Stomach (tissue), 9 donors: ENCODE measurements around the gene ANKRD34A. TPM values are rescaled to one million over a fixed set of nuclear protein-coding genes. Genes with fewer than 3 reads are reported as not detected.

ENCODE experiments used
- DNase-seq, 2 donors: peaks; one replicate each; pipeline versions ENCODE4 v3.0.0 to v3.0.0-alpha.2; 2013 to 2019
- H3K27ac ChIP-seq, 5 donors: fragments of 200-600 bp in 4 of 5; sonication (generic) in 4 of 5; one replicate each; pipeline ENCODE4 v1.5.1; 2013 to 2019; ENCODE audit warnings: mild to moderate bottlenecking in 1 of 5, moderate library complexity in 1 of 5
- H3K27me3 ChIP-seq, 3 donors: fragments of 200-600 bp; sonication (generic); one replicate each; pipeline ENCODE4 v1.5.1; 2017 to 2019; ENCODE audit warnings: mixed run types in 1 of 3
- H3K36me3 ChIP-seq, 4 donors: fragments of 200-600 bp; sonication (generic); 1 replicate in 3 of 4; 2 replicates in 1 of 4; pipeline ENCODE4 v1.5.1; 2016 to 2019
- H3K4me1 ChIP-seq, 4 donors: fragments of 200-600 bp; sonication (generic); one replicate each; pipeline ENCODE4 v1.5.1; 2016 to 2019
- H3K4me3 ChIP-seq, 4 donors: fragments of 200-600 bp; sonication (generic) in 3 of 4; one replicate each; pipeline ENCODE4 v1.5.1; 2016 to 2019; ENCODE audit warnings: mild to moderate bottlenecking in 1 of 4
- H3K9me3 ChIP-seq, 4 donors: fragments of 200-600 bp; sonication (generic); one replicate each; pipeline ENCODE4 v1.5.1; 2016 to 2019
- EP300 ChIP-seq: sonication (generic); formaldehyde crosslinking; IDR thresholded peaks from one replicate; pipeline ENCODE4 v1.6.1; 2017; ENCODE audit warnings: antibody characterized with exemption
- POLR2A ChIP-seq, 4 donors: fragments of 450-650 bp; IDR thresholded peaks; one replicate each; pipeline ENCODE4 v1.6.1; 2016; ENCODE audit warnings: antibody characterized with exemption in 4 of 4, control low read depth in 2 of 4, mild to moderate bottlenecking in 1 of 4, moderate library complexity in 1 of 4
- POLR2AphosphoS5 ChIP-seq, 3 donors: sonication (generic); formaldehyde crosslinking; IDR thresholded peaks; one replicate each; pipeline ENCODE4 v1.6.1; 2016; ENCODE audit warnings: antibody characterized with exemption in 3 of 3
- WGBS, 5 donors: extraction: QIAGEN DNeasy Blood & Tissue Kit in 3 of 5; methylation state at CpG; one replicate each; pipeline versions ENCODE4 v1.1.5 to v1.1.7; 2013 to 2018; 5-methylcytosine and 5-hydroxymethylcytosine counted together
- intact Hi-C: fragments of 100-400 bp; cut with DNase I; formaldehyde crosslinking; loops from one replicate; pipeline ENCODE4 v1.15.1; 2023; ENCODE audit warnings: low total_unique reads
- polyA plus RNA-seq, 3 donors: library from polyadenylated mRNA; stranded (reverse); fragments of 200-250 nt; gene quantifications; one replicate each; pipeline ENCODE4 v1.2.3, GENCODE V29; 2013
- total RNA-seq, 5 donors: library from RNA; depleted of rRNA; stranded (reverse); fragments of >200 nt; gene quantifications; one replicate each; pipeline versions ENCODE4 v1.1.0 to v1.2.3, GENCODE V29; 2014 to 2016
- TF ChIP-seq, protein P1 (sequence below), 7 experiments: fragments of 450-650 bp in 4 of 7; fragments of 200-600 bp in 3 of 7; sonication (generic) in 3 of 7; IDR thresholded peaks; one replicate each; pipeline ENCODE4 v1.5.1; 2016 to 2019; ENCODE audit warnings: antibody characterized with exemption in 7 of 7, control low read depth in 2 of 7, mild to moderate bottlenecking in 1 of 7
- donor health status: healthy with polysubstance abuse.
- donor health status: Bipolar disorder and iron deficiency.
- donor health status: healthy.

Gene ANKRD34A
- total and polyA plus RNA-seq, 8 donors = 0.19 to 2.6 (median 0.73) TPM; not detected in 3

DNA sequence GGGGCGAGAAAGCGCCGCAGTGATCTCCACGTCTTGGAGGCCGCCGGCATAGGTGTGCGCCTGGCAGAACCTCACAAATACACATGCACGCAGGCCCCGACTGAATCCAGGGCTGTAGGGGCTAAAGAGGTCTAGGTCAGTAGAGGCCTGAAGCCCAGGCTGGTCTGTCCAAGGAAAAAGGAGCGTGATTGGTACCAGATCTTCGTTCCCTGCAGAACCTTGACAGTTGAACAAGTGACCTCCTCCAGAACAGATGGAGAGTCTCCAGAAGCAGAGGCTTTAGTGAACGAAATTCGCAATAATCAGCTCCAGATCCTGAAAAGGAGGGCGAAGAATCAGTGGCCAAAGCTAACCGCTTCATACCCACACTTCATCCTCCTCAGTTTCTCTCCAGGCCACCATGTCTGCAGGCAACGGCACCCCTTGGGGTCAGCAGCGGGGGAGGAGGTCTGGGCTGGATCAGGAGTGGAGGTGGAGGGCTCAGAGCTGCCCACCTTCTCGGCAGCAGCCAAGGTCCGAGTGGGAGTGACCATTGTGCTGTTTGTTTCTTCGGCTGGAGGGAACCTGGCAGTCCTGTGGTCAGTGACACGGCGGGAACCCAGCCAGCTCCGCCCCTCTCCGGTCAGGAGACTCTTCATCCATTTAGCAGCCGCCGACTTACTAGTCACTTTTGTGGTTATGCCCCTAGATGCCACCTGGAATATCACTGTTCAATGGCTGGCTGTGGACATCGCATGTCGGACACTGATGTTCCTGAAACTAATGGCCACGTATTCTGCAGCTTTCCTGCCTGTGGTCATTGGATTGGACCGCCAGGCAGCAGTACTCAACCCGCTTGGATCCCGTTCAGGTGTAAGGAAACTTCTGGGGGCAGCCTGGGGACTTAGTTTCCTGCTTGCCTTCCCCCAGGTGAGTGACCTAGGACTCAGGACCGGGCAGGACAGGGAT, 45.1 kb downstream of the ANKRD34A start:
- Histone ChIP-seq H3K27me3 (no peaks in the 10 kb centered on the region), H3K27ac (peak overlapping the region; percentile 87 to 95 (median 90)), H3K4me1 (peaks cover 18 to 57% (median 32%) of the 10 kb centered on the region in 4 donors), H3K4me3 (peak overlapping the region; percentile 92 to 100 (median 97)), H3K9me3 (no peaks in the 10 kb centered on the region), H3K36me3 (peaks cover 0 to 45% (median 44%) of the 10 kb centered on the region in 4 donors)
- 1 to 7% (median 4%) methylated on average over 32 to 33 of the region's 33 CpGs for WGBS, 5 donors
- intact Hi-C loops = no loop called here
- peak; percentile 73 to 78 for DNase-seq
- TF ChIP-seq EP300 = no peak
- no peak for TF ChIP-seq POLR2AphosphoS5 (IDR thresholded peaks at IDR 0.05)
- no peak for TF ChIP-seq POLR2A (IDR thresholded peaks at IDR 0.05)
- TF ChIP-seq, protein P1, sequence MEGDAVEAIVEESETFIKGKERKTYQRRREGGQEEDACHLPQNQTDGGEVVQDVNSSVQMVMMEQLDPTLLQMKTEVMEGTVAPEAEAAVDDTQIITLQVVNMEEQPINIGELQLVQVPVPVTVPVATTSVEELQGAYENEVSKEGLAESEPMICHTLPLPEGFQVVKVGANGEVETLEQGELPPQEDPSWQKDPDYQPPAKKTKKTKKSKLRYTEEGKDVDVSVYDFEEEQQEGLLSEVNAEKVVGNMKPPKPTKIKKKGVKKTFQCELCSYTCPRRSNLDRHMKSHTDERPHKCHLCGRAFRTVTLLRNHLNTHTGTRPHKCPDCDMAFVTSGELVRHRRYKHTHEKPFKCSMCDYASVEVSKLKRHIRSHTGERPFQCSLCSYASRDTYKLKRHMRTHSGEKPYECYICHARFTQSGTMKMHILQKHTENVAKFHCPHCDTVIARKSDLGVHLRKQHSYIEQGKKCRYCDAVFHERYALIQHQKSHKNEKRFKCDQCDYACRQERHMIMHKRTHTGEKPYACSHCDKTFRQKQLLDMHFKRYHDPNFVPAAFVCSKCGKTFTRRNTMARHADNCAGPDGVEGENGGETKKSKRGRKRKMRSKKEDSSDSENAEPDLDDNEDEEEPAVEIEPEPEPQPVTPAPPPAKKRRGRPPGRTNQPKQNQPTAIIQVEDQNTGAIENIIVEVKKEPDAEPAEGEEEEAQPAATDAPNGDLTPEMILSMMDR (IDR thresholded peaks at IDR 0.05) = no peak

DNA sequence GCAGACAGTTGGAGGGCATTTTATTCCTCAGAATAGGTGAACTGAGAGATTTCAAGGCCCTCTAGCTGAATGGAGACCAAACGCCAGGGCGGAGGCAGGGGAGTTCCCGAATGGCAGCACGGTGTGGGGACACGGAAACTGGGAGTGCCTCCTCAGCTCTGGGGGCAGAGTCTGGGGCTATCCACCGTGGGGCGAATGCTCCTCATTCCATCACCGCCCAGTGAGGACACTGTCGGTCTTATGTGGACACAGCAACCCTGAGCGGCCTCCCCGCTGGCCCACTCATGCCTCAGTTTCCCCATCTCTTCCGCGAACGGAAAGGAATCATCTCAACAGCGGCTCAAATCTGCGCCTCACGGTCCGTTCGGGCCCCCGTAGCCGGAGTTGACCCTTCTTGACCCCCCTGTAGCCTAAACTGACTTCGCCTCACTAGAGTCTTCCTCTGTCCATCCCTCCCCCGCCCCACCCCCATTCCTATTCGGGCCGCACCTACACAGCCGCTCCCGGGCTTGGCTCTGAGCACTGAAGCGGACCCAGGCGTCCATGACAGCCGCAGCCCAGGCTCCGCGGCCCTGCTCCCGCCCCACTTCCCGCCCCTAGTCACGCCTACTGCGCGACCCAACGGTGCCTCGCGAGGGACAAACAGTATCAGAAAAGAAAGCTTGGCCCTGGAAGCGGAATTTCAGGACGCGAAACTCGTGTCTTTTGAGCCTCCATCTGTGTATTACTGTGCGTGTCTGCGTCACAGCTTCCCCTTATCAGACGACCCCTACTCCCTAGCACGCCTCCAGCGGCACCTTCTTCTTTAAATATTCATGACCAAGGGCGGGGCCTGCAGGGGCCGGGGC, 46.0 kb downstream of the ANKRD34A start, which contains the start of gene PEX11B:
Gene PEX11B (minus strand): TSS at position 574 of the 848 bp plus-strand sequence. CDS start 29 bp downstream, at position 545.
- H3K36me3 ChIP-seq = peaks cover 0 to 45% (median 44%) of the 10 kb centered on the region in 4 donors
- intact Hi-C loops = no loop called here

DNA sequence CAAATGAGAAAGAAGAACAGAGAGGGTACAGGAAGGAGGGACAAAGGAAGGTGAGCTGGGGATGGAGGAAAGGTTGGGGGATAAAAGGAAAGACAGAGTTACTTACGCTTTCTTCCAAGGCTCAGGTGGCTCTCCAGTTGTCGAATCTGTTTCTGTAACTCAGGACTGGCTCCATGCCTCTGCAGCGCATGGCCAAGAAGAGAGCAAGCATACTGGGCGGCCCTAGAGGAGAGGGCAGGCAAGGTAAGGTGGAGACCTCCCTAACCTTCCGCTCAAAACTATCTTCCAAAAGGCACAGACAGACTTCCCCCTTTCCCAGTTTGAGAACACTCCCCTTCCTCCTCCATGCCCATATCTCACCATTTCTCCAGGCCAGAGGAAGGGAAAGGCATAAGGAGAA, 46.8 kb downstream of the ANKRD34A start:
- 33 to 61% (median 45%) methylated on average over 5 of the region's 5 CpGs for WGBS, 5 donors

More for the DNA sequence above, 46.0 kb downstream of the ANKRD34A start, which contains the start of gene PEX11B:
- Histone ChIP-seq H3K4me1 (peaks cover 18 to 54% (median 32%) of the 10 kb centered on the region in 4 donors), H3K27ac (peak within 1 kb of the TSS; percentile 87 to 95 (median 90)), H3K4me3 (peak within 1 kb of the TSS; percentile 92 to 100 (median 97)), H3K9me3 (no peaks in the 10 kb centered on the region), H3K27me3 (no peaks in the 10 kb centered on the region)
- WGBS, 5 donors = 0 to 1% (median 0%) methylated on average over 45 to 51 of the region's 51 CpGs
- DNase-seq = peak; percentile 91 to 97
- TF ChIP-seq, protein P1 (IDR thresholded peaks at IDR 0.05) = peak in 1 of 7 experiments; percentile 12
- TF ChIP-seq POLR2AphosphoS5 (IDR thresholded peaks at IDR 0.05) (peak; percentile 77 to 95 (median 82)), POLR2A (IDR thresholded peaks at IDR 0.05) (peak in 2 of 4 donors; percentile 24 to 62), EP300 (no peak)

More for the DNA sequence above, 46.8 kb downstream of the ANKRD34A start:
- TF ChIP-seq, protein P1 (IDR thresholded peaks at IDR 0.05) = no peak
- TF ChIP-seq POLR2AphosphoS5 (IDR thresholded peaks at IDR 0.05) = no peak
- no peaks in the 10 kb centered on the region for H3K27me3 ChIP-seq
- intact Hi-C loops = no loop called here
- peaks cover 18 to 47% (median 32%) of the 10 kb centered on the region in 4 donors for H3K4me1 ChIP-seq
- H3K27ac ChIP-seq = peak overlapping the region in 4 of 5 donors; percentile 87 to 90 (median 90)
- no peaks in the 10 kb centered on the region for H3K9me3 ChIP-seq
- peaks cover 6 to 47% (median 44%) of the 10 kb centered on the region in 4 donors for H3K36me3 ChIP-seq
- H3K4me3 ChIP-seq = peak overlapping the region; percentile 92 to 100 (median 97)
- no peak for DNase-seq
